Right renal pelvis (tissue), 4 donors: ENCODE results near the gene SLC35D3. TPM values are rescaled to one million over a fixed set of nuclear protein-coding genes. Genes with fewer than 3 reads are reported as not detected.
"Not testable (repeated sequence)": the region's sequence is repeated elsewhere in the genome, so short reads cannot be mapped to it uniquely, and the experiment has no call there.

Experiments used
- DNase-seq, 4 donors: peaks; one replicate each; pipeline ENCODE4 v3.0.0-alpha.2; 2013; ENCODE audit warnings: low read depth in 4 of 4, low spot score in 3 of 4, missing footprints in 1 of 4
- polyA plus RNA-seq, 4 donors: library from polyadenylated mRNA; unstranded; fragments of 120-200 nt; gene quantifications; one replicate each; pipeline ENCODE4 v1.2.1, GENCODE V29; 2013; ENCODE audit not compliant: insufficient read length in 4 of 4

The SLC35D3 gene
- polyA plus RNA-seq, 4 donors: 0.10 to 0.20 (median 0.13) TPM

GRCh38 chr6:136921381-136921935, 643 bp upstream of the SLC35D3 start:
- no peak for DNase-seq

- no peak for DNase-seq
Observed at GRCh38 chr6:136922685-136923006, 545 bp downstream of the SLC35D3 start.

GRCh38 chr6:136923116-136923953, 1.2 kb downstream of the SLC35D3 start:
- no peak for DNase-seq

- no peak for DNase-seq
Observed at GRCh38 chr6:136923954-136924673, 2.0 kb downstream of the SLC35D3 start.

GRCh38 chr6:136926383-136926782, 4.3 kb downstream of the SLC35D3 start:
- no peak for DNase-seq

GRCh38 chr6:136927292-136927691, 5.2 kb downstream of the SLC35D3 start:
- DNase-seq: no peak

- DNase-seq: no peak
Observed at GRCh38 chr6:136930528-136930927, 8.4 kb downstream of the SLC35D3 start.

GRCh38 chr6:136932599-136932998, 10.5 kb downstream of the SLC35D3 start:
- DNase-seq: no peak

- DNase-seq: no peak
Observed at GRCh38 chr6:136945072-136945471, 23.0 kb downstream of the SLC35D3 start.

GRCh38 chr6:136945711-136946121, 23.6 kb downstream of the SLC35D3 start:
- DNase-seq: no peak

- no peak for DNase-seq
Observed at GRCh38 chr6:136947037-136947436, 24.9 kb downstream of the SLC35D3 start.

GRCh38 chr6:136949957-136950356, 27.9 kb downstream of the SLC35D3 start:
- not testable (repeated sequence) for DNase-seq

GRCh38 chr6:136950436-136951126, 28.5 kb downstream of the SLC35D3 start:
- DNase-seq: no peak

- no peak for DNase-seq
Observed at GRCh38 chr6:136952714-136953260, 30.7 kb downstream of the SLC35D3 start.

- DNase-seq: no peak
Observed at GRCh38 chr6:136955123-136955522, 33.0 kb downstream of the SLC35D3 start.

- no peak for DNase-seq
Observed at GRCh38 chr6:136956590-136957544, 34.8 kb downstream of the SLC35D3 start.

GRCh38 chr6:136958168-136958567, 36.1 kb downstream of the SLC35D3 start:
- no peak for DNase-seq

GRCh38 chr6:136959471-136959891, 37.4 kb downstream of the SLC35D3 start:
- no peak for DNase-seq

GRCh38 chr6:136959935-136960334, 37.8 kb downstream of the SLC35D3 start:
- DNase-seq: not testable (repeated sequence)

- no peak for DNase-seq
Observed at GRCh38 chr6:136960781-136961180, 38.7 kb downstream of the SLC35D3 start.
